Colonic mucosa (tissue), 4 donors: ENCODE results near the gene GPR3. TPM values are rescaled to one million over a fixed set of nuclear protein-coding genes. Genes with fewer than 3 reads are reported as not detected.

Source experiments
- DNase-seq: peaks from one replicate; pipeline ENCODE4 v3.0.0-alpha.2; 2020
- H3K27ac ChIP-seq: fragments of 200-600 bp; one replicate; pipeline ENCODE4 v1.8.0; 2021
- H3K27me3 ChIP-seq: fragments of 200-600 bp; one replicate; pipeline ENCODE4 v1.8.0; 2021
- H3K36me3 ChIP-seq: fragments of 200-600 bp; one replicate; pipeline ENCODE4 v1.8.0; 2021
- H3K4me1 ChIP-seq: fragments of 200-600 bp; one replicate; pipeline ENCODE4 v1.8.0; 2021; ENCODE audit warnings: mild to moderate bottlenecking
- H3K4me3 ChIP-seq: fragments of 200-600 bp; one replicate; pipeline ENCODE4 v1.8.0; 2021
- H3K9ac ChIP-seq, 2 donors: one replicate each; pipeline ENCODE4 v1.7.0; 2013; ENCODE audit warnings: control low read depth in 2 of 2, low read depth in 2 of 2, low read length in 2 of 2
- H3K9me3 ChIP-seq: fragments of 200-600 bp; one replicate; pipeline ENCODE4 v1.8.0; 2021
- CTCF ChIP-seq: fragments of 200-600 bp; IDR thresholded peaks from one replicate; pipeline ENCODE4 v1.8.0; 2022; ENCODE audit warnings: antibody characterized with exemption, mild to moderate bottlenecking
- intact Hi-C: fragments of 100-400 bp; cut with DNase I; formaldehyde crosslinking; loops from one replicate; pipeline ENCODE4 v1.14.1; 2022
- total RNA-seq, 2 donors: library from RNA; stranded (reverse); fragmentation: NEBNext Ultra II Directional in 1 of 2; extraction: Animal tissue kit (Norgen Biotek cat#: 25700) in 1 of 2; gene quantifications; one replicate each; pipeline ENCODE4 v1.2.1, GENCODE V29; 2021
- donor health status: healthy.
- donor health status: DM: no; HTN: no; CAD: no.
- donor health status: DM: no; HTN: no; CAD: no.

GPR3 gene
- total RNA-seq, 2 donors from 2014 or later: 0.32 to 0.49 TPM

DNA sequence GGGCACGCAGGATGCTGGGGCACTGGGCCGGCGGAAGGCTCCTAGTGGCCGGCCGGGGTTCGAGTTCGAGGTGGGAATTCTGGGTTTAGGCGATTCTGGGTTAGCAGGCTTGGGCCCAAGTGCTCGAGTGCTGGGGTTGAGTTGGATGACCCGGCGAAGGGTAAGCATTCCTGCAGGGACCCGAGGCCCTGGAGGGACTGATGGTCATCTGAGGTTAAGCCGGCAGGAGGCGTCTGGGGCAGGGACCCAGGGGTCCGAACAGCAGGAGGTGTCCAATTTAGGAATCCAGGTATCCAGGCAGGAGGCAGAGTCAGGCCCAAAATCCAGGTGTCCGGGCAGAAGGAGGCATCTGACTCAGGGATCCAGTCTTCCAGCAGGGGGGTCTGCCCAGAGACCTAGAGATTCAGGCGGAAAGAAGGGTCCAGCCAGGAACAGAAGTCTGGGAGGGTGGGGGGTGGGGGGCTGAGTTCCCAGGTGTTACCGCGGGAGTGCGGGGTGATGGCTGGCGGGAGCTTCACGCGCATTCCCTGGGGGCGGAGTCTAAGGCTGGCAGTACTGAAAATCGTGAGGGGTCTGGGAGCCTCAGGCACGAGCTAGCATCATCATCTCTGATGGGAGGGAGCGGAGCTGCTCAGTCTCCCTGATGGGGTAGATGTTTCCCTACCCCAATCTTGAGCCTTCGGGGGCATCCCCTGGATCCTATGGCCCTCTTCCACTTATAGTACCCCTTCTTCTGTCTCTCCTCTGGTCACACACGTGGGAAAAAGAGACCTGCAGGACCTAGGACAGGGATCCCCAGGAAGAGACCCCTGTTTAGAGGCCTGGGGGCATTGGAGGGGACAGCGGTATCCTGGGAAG, 585 bp downstream of the GPR3 start:
- DNase-seq: no peak
- H3K27me3 ChIP-seq: no peaks in the 10 kb centered on the region
- H3K36me3 ChIP-seq: no peaks in the 10 kb centered on the region
- peak overlapping the region in 1 of 2 donors; percentile 43 for H3K9ac ChIP-seq
- no peaks in the 10 kb centered on the region for H3K9me3 ChIP-seq
- intact Hi-C loops: loop anchor here (10.0 kb wide), 1 partner anchor 348 kb away; no protein-coding TSS in a partner anchor
- H3K4me1 ChIP-seq: peaks cover 5% of the 10 kb centered on the region
- peak overlapping the region; percentile 58 for H3K4me3 ChIP-seq
- H3K27ac ChIP-seq: no peak overlapping the region
- TF ChIP-seq CTCF: no peak

DNA sequence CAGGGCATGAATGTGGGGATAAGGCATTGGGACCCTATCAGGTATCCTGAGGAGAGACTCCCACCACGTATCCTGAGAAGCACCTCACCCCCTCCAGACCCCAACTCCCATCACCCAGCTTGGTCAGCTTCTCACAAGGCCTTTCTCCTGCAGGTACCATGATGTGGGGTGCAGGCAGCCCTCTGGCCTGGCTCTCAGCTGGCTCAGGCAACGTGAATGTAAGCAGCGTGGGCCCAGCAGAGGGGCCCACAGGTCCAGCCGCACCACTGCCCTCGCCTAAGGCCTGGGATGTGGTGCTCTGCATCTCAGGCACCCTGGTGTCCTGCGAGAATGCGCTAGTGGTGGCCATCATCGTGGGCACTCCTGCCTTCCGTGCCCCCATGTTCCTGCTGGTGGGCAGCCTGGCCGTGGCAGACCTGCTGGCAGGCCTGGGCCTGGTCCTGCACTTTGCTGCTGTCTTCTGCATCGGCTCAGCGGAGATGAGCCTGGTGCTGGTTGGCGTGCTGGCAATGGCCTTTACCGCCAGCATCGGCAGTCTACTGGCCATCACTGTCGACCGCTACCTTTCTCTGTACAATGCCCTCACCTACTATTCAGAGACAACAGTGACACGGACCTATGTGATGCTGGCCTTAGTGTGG, 1.3 kb downstream of the GPR3 start:
- Histone ChIP-seq H3K4me1 (peaks cover 5% of the 10 kb centered on the region), H3K9ac (no peak overlapping the region), H3K27ac (no peak overlapping the region)

GRCh38 chr1:27394282-27394658, 1.8 kb downstream of the GPR3 start:
- intact Hi-C loops: loop anchor here (2.0 to 10.0 kb wide), 2 partner anchors 93 to 349 kb away; no protein-coding TSS in a partner anchor
- Histone ChIP-seq H3K27ac (no peak overlapping the region), H3K4me1 (peaks cover 5% of the 10 kb centered on the region), H3K9me3 (no peaks in the 10 kb centered on the region), H3K27me3 (no peaks in the 10 kb centered on the region), H3K4me3 (no peak overlapping the region), H3K36me3 (no peaks in the 10 kb centered on the region), H3K9ac (no peak overlapping the region)
- DNase-seq: no peak
- no peak for TF ChIP-seq CTCF

More for the DNA sequence above, 1.3 kb downstream of the GPR3 start:
- no peak for TF ChIP-seq CTCF
- intact Hi-C loops: loop anchor here (2.0 to 10.0 kb wide), 2 partner anchors 93 to 349 kb away; no protein-coding TSS in a partner anchor
- DNase-seq: no peak
- Histone ChIP-seq H3K27me3 (no peaks in the 10 kb centered on the region), H3K9me3 (no peaks in the 10 kb centered on the region), H3K36me3 (no peaks in the 10 kb centered on the region), H3K4me3 (no peak overlapping the region)

DNA sequence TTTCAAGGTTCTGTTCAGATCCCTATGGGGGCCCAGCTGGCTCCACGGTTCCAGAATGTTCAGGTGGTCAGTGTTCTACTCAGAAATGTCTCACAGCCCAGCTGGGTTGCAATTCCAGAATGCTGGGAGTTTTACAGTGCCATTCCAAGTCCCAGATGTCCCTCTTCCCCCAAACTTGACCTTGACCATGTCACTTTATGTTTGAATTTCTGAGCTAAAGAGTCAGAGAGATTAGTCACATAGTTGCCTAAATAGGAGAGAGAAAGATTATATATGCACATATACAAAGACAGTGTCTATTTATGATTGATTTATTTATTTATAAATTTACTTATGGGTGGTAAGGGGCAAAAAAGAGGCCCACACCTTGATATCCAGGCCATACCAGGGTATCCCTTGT, 2.5 kb downstream of the GPR3 start:
- Histone ChIP-seq H3K27ac (no peak overlapping the region), H3K9me3 (no peaks in the 10 kb centered on the region), H3K27me3 (no peaks in the 10 kb centered on the region), H3K4me1 (peaks cover 5% of the 10 kb centered on the region), H3K36me3 (no peaks in the 10 kb centered on the region), H3K4me3 (no peak overlapping the region), H3K9ac (no peak overlapping the region)
- no peak for TF ChIP-seq CTCF
- intact Hi-C loops: loop anchor here (2.0 to 10.0 kb wide), 3 partner anchors 94 to 350 kb away; no protein-coding TSS in a partner anchor
- DNase-seq: no peak

- peaks cover 5% of the 10 kb centered on the region for H3K4me1 ChIP-seq
- peak; percentile 91 for TF ChIP-seq CTCF
- DNase-seq: peak; percentile 73
- intact Hi-C loops: loop anchor here (2.0 to 10.0 kb wide), 3 partner anchors 95 to 351 kb away; no protein-coding TSS in a partner anchor
- no peaks in the 10 kb centered on the region for H3K36me3 ChIP-seq
- no peak overlapping the region for H3K4me3 ChIP-seq
- H3K27me3 ChIP-seq: no peaks in the 10 kb centered on the region
- no peaks in the 10 kb centered on the region for H3K9me3 ChIP-seq
- H3K27ac ChIP-seq: no peak overlapping the region
- H3K9ac ChIP-seq: no peak overlapping the region
Observed at GRCh38 chr1:27395441-27396195, 3.2 kb downstream of the GPR3 start.
